T-helper 1 cell treated with Interleukin-12 subunit alpha and Interleukin-12 subunit beta and Interleukin-4 antibody, amounts not matched to agents 30 μg/mL and 1 μg/mL, for 36 hours (primary cell): ENCODE data around the gene HPS1.
"Not testable (repeated sequence)": the region's sequence is repeated elsewhere in the genome, so short reads cannot be mapped to it uniquely, and the experiment has no call there.

ENCODE experiments used
- H3K27ac Mint-ChIP-seq: one replicate; pipeline ENCODE4 v1.8.0; 2021; ENCODE audit warnings: mild to moderate bottlenecking, mixed read lengths
- H3K27me3 Mint-ChIP-seq: one replicate; pipeline ENCODE4 v1.8.0; 2021; ENCODE audit warnings: low read depth, mixed read lengths
- H3K36me3 Mint-ChIP-seq: one replicate; pipeline ENCODE4 v1.8.0; 2021; ENCODE audit warnings: low read depth, mixed read lengths
- H3K4me1 Mint-ChIP-seq: one replicate; pipeline ENCODE4 v1.8.0; 2021; ENCODE audit warnings: low read depth, mixed read lengths
- H3K4me3 Mint-ChIP-seq: one replicate; pipeline ENCODE4 v1.8.0; 2021; ENCODE audit warnings: mild to moderate bottlenecking, moderate library complexity, mixed read lengths
- H3K9me3 Mint-ChIP-seq: one replicate; pipeline ENCODE4 v1.8.0; 2021; ENCODE audit warnings: mixed read lengths

The HPS1 gene

GRCh38 chr10:98384531-98385133, 62.1 kb downstream of the HPS1 start:
- Mint-ChIP-seq H3K36me3 (no peaks in the 10 kb centered on the region), H3K4me3 (no peak overlapping the region), H3K27ac (no peak overlapping the region), H3K9me3 (no peaks in the 10 kb centered on the region), H3K27me3 (no peaks in the 10 kb centered on the region), H3K4me1 (no peaks in the 10 kb centered on the region)

- no peak overlapping the region for H3K27ac Mint-ChIP-seq
- no peaks in the 10 kb centered on the region for H3K9me3 Mint-ChIP-seq
- no peaks in the 10 kb centered on the region for H3K27me3 Mint-ChIP-seq
- no peaks in the 10 kb centered on the region for H3K4me1 Mint-ChIP-seq
- no peaks in the 10 kb centered on the region for H3K36me3 Mint-ChIP-seq
- H3K4me3 Mint-ChIP-seq = no peak overlapping the region
These were observed 62.9 kb downstream of the HPS1 start for GRCh38 chr10:98383869-98384268.

GRCh38 chr10:98383134-98383667, 63.5 kb downstream of the HPS1 start:
- not testable (repeated sequence) for H3K27ac Mint-ChIP-seq, H3K4me1 Mint-ChIP-seq, H3K27me3 Mint-ChIP-seq, H3K9me3 Mint-ChIP-seq, H3K36me3 Mint-ChIP-seq, H3K4me3 Mint-ChIP-seq

- H3K4me3 Mint-ChIP-seq = no peak overlapping the region
- no peaks in the 10 kb centered on the region for H3K9me3 Mint-ChIP-seq
- no peaks in the 10 kb centered on the region for H3K27me3 Mint-ChIP-seq
- no peak overlapping the region for H3K27ac Mint-ChIP-seq
- H3K36me3 Mint-ChIP-seq = no peaks in the 10 kb centered on the region
- no peaks in the 10 kb centered on the region for H3K4me1 Mint-ChIP-seq
These were observed 64.0 kb downstream of the HPS1 start for GRCh38 chr10:98382691-98383101.

DNA sequence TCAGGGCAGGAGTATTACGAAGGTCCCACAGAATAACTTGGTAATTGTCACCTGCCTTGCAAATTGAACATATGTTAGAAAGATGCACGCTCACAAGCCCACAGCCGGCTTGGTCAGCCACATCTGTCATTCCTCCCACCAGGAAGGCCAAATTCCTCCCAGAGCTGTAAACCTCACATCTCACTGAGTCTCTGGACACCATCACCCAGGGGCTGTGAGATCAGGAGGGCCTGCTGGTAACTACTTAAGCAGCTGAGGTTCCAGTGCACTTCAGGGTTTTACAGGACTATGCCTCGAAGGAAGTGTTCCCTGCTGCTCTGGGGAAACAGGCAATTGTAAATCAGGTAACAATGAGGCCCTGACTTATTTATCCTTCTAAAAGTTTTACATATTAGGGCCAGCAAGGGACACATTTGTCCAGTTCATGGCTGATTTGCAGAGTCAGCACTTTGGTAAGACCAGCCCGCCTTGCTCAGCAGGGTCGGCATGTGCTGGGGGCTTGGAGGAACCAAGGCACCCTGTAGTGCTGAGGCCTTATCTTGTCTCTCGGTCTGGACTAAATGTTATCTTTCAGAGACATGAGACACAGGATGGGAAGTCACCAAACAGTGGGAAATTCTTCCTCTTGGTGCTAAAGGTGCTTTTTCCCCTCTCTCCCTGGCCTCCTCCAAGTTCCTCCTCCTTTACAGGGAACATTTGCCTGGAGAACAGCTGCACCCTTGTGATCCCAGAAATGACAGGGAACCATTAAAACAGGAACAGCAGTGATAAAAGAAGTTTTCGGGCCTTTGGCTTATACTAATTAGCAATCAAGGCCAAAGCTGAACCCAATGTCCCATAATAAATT, 66.0 kb downstream of the HPS1 start:
- Mint-ChIP-seq H3K36me3 (no peaks in the 10 kb centered on the region), H3K4me1 (no peaks in the 10 kb centered on the region), H3K27ac (no peak overlapping the region), H3K4me3 (no peak overlapping the region), H3K27me3 (no peaks in the 10 kb centered on the region), H3K9me3 (no peaks in the 10 kb centered on the region)

- Mint-ChIP-seq H3K4me1 (no peaks in the 10 kb centered on the region), H3K9me3 (no peaks in the 10 kb centered on the region), H3K36me3 (no peaks in the 10 kb centered on the region), H3K4me3 (no peak overlapping the region), H3K27me3 (peaks cover 6% of the 10 kb centered on the region), H3K27ac (no peak overlapping the region)
These were observed 68.0 kb downstream of the HPS1 start for GRCh38 chr10:98378722-98379121.

DNA sequence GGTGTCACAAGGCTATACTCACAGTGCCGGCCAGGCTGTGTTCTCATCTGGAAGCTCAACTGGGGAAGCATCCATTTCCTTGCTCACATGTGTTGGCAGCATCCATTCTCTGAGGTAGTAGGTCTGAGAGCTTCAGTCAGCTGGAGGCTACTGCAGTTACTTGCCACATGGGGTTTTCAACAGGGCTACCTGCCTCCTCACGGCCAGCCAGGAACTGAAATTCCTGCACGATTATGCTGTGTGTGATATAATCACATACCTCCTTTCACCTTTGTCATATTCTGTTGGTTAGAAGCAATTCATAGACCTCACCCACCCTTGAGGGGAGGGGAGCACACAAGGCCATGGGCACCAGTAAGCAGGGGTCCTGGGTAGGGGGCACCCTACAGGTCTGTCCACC, 69.2 kb downstream of the HPS1 start:
- H3K36me3 Mint-ChIP-seq = no peaks in the 10 kb centered on the region
- H3K27ac Mint-ChIP-seq = no peak overlapping the region
- peaks cover 6% of the 10 kb centered on the region for H3K27me3 Mint-ChIP-seq
- H3K9me3 Mint-ChIP-seq = no peaks in the 10 kb centered on the region
- H3K4me1 Mint-ChIP-seq = no peaks in the 10 kb centered on the region
- no peak overlapping the region for H3K4me3 Mint-ChIP-seq

DNA sequence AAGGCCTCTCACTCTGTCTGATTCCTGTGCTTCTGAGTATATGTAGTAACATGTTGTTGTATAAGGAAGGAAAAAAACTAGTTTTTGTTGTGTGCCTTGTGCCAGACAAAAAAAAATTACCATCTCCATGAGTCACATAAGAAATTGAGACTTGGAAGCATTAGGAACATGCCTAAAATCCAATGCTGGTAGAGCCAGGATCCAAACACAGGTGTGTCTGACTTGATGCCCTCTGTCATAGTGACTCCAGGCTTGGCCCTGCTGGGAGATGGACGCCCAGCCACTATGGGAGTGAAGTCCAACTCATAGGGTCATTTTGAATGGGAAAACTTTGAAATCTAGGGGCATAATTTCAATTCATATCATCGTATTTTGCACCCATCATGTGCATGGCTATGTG, 69.7 kb downstream of the HPS1 start:
- Mint-ChIP-seq H3K4me1 (no peaks in the 10 kb centered on the region), H3K4me3 (no peak overlapping the region), H3K9me3 (no peaks in the 10 kb centered on the region), H3K36me3 (no peaks in the 10 kb centered on the region), H3K27me3 (peaks cover 7% of the 10 kb centered on the region), H3K27ac (no peak overlapping the region)

DNA sequence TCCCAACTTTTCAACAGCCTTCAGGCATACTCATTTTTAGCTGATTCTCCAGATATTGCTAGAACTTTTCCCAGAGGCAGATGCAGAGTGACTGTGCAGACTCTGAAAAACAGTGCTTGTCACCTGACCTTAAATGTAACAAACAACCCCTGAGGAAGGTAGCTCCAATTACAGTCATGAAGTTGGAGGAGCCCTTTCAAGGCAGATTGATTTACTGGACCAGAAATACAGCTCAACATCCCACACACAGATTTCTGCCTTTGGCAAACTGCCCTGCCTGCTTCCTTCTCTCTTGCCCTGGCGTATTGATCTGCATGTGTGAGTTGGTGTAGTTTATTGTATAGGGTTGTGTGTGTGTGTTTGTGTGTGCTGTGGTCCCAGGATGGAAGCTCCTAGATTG, 70.2 kb downstream of the HPS1 start:
- Mint-ChIP-seq H3K27ac (no peak overlapping the region), H3K4me3 (no peak overlapping the region), H3K4me1 (no peaks in the 10 kb centered on the region), H3K27me3 (peaks cover 10% of the 10 kb centered on the region), H3K9me3 (no peaks in the 10 kb centered on the region), H3K36me3 (no peaks in the 10 kb centered on the region)

DNA sequence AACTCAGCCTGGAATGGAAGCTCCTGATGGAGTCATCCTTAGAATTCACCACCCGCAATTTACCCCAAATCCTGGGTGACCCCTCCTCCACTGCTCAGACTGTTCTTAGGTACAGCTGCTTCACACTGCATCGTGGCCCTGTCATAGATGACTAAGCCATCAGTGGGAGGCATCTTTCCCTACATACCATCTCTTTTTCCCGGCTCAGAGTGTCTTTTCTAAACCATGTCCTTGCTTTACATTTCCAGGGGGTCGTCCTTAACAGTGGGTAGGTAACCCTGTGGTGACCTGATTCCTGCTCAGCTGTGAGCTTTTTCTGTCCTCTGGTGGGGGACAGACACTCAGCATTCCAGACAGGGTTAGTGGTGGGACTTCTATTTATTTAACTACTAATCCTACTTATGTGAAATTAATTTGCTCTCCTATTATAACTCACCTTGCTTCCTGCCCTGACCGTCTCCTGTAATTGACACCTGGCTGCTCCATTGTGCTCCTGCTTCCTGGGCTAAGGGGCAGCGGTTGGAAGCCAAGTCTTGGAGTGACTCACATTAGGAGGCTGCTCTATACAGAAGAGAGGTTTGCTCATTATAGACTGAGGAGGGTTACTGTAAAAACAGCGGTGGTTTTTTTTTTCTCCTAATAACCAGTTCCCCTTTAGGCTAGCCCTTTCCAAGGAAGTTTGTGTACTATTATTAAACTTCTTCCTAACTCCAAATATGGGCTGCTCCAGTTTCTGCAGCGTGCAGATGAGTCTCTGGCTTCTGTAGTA, 72.3 kb downstream of the HPS1 start:
- no peaks in the 10 kb centered on the region for H3K4me1 Mint-ChIP-seq
- H3K27me3 Mint-ChIP-seq = peaks cover 14% of the 10 kb centered on the region
- no peak overlapping the region for H3K4me3 Mint-ChIP-seq
- H3K27ac Mint-ChIP-seq = no peak overlapping the region
- no peaks in the 10 kb centered on the region for H3K36me3 Mint-ChIP-seq
- H3K9me3 Mint-ChIP-seq = no peaks in the 10 kb centered on the region

- H3K27ac Mint-ChIP-seq = no peak overlapping the region
- H3K4me1 Mint-ChIP-seq = no peaks in the 10 kb centered on the region
- H3K4me3 Mint-ChIP-seq = no peak overlapping the region
- H3K9me3 Mint-ChIP-seq = no peaks in the 10 kb centered on the region
- H3K27me3 Mint-ChIP-seq = peaks cover 16% of the 10 kb centered on the region
- H3K36me3 Mint-ChIP-seq = no peaks in the 10 kb centered on the region
These were observed 73.3 kb downstream of the HPS1 start for GRCh38 chr10:98373260-98374040.

DNA sequence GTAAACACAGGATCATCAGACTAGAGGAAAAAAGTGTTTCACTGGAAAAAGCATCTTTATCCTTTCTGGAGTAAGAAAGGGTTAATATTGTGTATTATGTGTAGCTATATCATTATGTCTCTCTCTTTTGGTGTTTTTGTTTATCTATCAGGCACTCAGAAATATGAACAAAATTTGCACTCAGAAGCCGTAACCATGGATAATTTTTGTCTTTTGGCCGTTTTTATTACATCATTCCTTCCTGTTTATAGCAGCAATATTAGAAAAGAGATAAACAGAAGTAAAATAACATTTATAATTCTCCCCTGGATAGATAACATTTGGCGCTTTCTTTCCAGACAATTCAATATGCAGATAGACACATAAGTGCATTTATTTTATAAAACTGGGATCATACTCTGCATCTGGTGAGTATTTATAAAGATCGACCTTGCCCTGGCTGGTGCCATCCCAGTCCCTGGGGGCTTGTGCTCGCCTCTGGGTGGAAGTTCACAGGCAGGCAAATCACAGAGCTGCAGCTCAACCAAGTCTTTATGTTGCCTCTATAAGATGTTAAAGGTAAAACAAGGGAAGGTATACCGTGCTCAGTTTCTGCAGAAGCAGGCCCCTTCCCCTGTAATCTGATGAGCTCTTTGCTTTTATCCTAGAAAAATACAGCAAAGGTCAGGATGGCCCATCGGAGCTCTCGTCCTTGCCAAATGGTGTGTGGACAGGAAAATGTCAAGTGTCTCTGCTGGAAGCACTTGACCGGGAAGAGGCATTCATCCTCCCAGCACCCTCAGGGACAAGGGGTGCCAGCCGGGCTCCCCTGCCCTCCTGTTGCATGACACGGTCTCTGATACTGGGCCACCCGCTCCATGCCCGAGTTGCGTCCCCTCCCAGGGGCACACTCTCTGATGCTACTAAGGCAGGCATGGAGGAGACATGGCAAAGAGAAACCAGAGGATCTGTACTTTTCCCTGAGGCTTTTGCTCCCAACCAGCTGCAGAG, 75.6 kb downstream of the HPS1 start:
- H3K4me1 Mint-ChIP-seq = no peaks in the 10 kb centered on the region
- no peaks in the 10 kb centered on the region for H3K36me3 Mint-ChIP-seq
- H3K9me3 Mint-ChIP-seq = no peaks in the 10 kb centered on the region
- peaks cover 18% of the 10 kb centered on the region for H3K27me3 Mint-ChIP-seq
- no peak overlapping the region for H3K27ac Mint-ChIP-seq
- no peak overlapping the region for H3K4me3 Mint-ChIP-seq

DNA sequence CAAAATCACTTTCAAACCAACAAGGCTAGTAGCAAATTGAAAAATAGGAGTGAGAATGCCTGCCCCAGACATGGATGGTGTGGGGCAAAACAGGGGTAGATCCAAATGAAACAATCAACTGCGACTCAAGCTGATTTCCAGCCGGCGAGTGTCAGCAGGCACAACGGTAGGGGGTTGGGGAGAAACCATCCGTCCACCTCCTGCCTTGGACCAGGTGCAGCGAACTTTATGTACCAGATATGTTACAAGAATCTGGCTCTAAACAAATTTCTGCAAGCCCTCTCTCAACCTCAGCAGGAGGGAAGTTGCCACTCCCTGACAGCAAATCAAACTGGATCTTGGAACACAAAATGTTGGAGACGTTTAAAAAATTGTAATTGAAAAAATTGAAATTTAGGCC, 76.9 kb downstream of the HPS1 start:
- no peak overlapping the region for H3K4me3 Mint-ChIP-seq
- H3K4me1 Mint-ChIP-seq = no peaks in the 10 kb centered on the region
- H3K36me3 Mint-ChIP-seq = no peaks in the 10 kb centered on the region
- H3K9me3 Mint-ChIP-seq = no peaks in the 10 kb centered on the region
- peaks cover 18% of the 10 kb centered on the region for H3K27me3 Mint-ChIP-seq
- no peak overlapping the region for H3K27ac Mint-ChIP-seq
